Vagina (tissue), 2 donors: ENCODE measurements around the gene PTGIS.

Source experiments
- POLR2A ChIP-seq, 2 donors: fragments of 450-650 bp; IDR thresholded peaks; one replicate each; pipeline ENCODE4 v1.6.1; 2017; ENCODE audit warnings: antibody characterized with exemption in 2 of 2, mild to moderate bottlenecking in 2 of 2, moderate library complexity in 2 of 2
- TF ChIP-seq, protein P1 (sequence below), 3 experiments: fragments of 450-650 bp in 2 of 3; fragments of 200-600 bp in 1 of 3; sonication (generic) in 1 of 3; IDR thresholded peaks; one replicate each; pipeline ENCODE4 v1.5.1; 2017 to 2019; ENCODE audit warnings: antibody characterized with exemption in 3 of 3, mild to moderate bottlenecking in 2 of 3, moderate library complexity in 2 of 3

DNA sequence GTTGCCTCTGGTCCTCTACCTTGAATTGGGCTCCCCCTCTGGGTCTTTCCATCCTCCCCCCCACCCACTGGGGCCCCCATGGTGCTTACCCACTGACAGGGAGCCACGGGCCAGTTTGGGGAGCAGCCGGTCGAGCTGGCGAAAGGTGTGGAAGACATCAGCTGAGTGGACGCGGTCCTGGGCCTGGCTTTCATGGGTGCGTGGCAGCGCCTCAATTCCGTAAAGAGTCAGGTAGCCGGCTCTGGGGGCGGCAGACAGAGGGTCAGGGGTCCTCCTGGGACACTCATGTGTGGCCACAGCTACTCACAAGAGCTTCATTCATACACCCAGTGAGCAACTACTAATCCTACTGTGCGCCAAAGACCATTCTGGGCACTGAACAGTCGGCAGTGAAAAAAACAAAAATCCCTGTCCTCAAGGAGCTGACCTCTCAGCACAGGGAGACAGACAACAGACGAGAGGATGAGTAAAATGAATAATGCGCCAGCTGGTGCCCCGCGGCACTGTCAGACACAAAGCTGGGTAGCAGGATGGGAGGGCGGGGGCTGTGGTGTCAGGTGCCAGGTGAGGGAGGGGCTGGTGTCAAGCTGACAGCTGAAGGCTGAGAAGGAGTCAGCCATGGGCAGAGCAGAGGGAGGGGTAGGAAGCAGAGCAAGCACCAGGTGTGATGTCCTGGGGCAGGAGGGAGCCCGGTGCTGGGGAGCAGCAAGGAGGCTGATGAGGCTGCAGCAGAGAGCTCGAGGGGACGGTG is 28.3 kb downstream of the PTGIS start:
- TF ChIP-seq, protein P1, sequence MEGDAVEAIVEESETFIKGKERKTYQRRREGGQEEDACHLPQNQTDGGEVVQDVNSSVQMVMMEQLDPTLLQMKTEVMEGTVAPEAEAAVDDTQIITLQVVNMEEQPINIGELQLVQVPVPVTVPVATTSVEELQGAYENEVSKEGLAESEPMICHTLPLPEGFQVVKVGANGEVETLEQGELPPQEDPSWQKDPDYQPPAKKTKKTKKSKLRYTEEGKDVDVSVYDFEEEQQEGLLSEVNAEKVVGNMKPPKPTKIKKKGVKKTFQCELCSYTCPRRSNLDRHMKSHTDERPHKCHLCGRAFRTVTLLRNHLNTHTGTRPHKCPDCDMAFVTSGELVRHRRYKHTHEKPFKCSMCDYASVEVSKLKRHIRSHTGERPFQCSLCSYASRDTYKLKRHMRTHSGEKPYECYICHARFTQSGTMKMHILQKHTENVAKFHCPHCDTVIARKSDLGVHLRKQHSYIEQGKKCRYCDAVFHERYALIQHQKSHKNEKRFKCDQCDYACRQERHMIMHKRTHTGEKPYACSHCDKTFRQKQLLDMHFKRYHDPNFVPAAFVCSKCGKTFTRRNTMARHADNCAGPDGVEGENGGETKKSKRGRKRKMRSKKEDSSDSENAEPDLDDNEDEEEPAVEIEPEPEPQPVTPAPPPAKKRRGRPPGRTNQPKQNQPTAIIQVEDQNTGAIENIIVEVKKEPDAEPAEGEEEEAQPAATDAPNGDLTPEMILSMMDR (IDR thresholded peaks at IDR 0.05), result no peak
- TF ChIP-seq POLR2A (IDR thresholded peaks at IDR 0.05), result no peak
